ENCODE results near the gene KLF9. TPM values are rescaled to one million over a fixed set of nuclear protein-coding genes. Genes with fewer than 3 reads are reported as not detected.

KLF9 gene
- total and polyA plus RNA-seq, 2 donors (not counting 1 experiment from before 2014, with no cell fraction given) = 27.0 to 27.6 TPM

DNA sequence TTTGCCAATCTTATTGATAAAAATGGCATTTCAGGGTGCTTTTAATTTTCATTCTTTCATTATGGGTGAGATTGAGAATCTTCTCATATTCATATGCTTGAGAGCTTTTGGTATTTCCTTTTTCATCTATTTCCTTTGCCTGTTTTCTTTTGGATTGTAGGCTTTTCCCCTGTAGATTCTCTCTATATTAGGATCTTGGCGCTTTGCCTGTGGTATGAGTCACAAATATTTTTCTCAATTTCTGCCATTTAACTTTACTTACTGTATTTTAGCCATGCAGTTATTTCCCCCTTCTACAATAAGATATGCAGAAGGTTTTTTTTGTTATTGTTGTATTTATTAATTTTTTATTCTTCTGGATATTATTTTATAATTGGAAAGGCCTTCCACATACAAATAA, 21.5 kb upstream of the KLF9 start:
- Histone ChIP-seq H3K79me2 (ENCODE audit: control insufficient read depth, insufficient read depth, low read length) (no peaks in the 10 kb centered on the region), H4K20me1 (ENCODE audit: control insufficient read depth, extremely low read depth, insufficient read depth, low read length) (no peaks in the 10 kb centered on the region), H3K4me3 (replicated peaks in 1 of 4; ENCODE audit: control extremely low read depth in 1 of 4, insufficient read depth in 1 of 4, low read depth in 3 of 4, low read length in 4 of 4) (no peak overlapping the region), H3K9ac (ENCODE audit: insufficient read depth, low read length) (no peak overlapping the region), H3K27me3 (ENCODE audit: control insufficient read depth, insufficient read depth, low read length) (no peaks in the 10 kb centered on the region), H2AFZ (ENCODE audit: low read length) (no peak overlapping the region), H3K27ac (ENCODE audit: insufficient read depth, low read length) (no peak overlapping the region), H3K4me1 (ENCODE audit: control insufficient read depth, extremely low read depth, insufficient read depth, low read length) (peaks cover 5% of the 10 kb centered on the region), H3K36me3 (ENCODE audit: control insufficient read depth, insufficient read depth, low read length) (no peaks in the 10 kb centered on the region), H3K4me2 (ENCODE audit: extremely low read depth, insufficient read depth, low read length) (no peak overlapping the region), H3K9me3 (ENCODE audit: control insufficient read depth, insufficient read depth, low read depth, low read length) (no peaks in the 10 kb centered on the region)
- peak; percentile 66 to 90 for DNase-seq (ENCODE audit: low read depth in 2 of 2)
- TF ChIP-seq CTCF (conservative IDR thresholded peaks at IDR 0.05 in 1 of 2, IDR thresholded peaks at IDR 0.05 in 1 of 2; ENCODE audit: low read depth in 1 of 2, low read length in 2 of 2) (no peak), EZH2 (IDR thresholded peaks at IDR 0.05; ENCODE audit: low read length, missing control alignments) (no peak)

DNA sequence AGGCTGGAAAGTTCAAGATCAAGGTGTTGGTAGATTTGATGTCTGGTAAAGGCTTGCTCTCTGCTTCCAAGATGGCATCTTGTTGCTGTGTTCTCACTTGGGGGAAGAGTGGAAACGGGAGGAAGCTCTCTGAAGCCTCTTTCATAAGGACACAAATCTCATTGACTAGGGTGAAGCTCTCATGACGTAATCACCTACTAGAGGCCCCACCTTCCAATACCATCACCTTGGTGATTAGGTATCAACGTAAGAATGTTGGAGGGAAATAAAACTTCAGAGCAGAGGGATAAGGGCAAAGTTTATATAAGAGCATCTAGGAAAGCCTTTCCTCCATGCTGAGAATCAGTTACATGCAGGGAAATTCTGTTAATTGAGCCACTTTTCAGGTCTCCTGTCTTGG, 15.4 kb upstream of the KLF9 start:
- H3K27ac ChIP-seq (ENCODE audit: insufficient read depth, low read length) = no peak overlapping the region
- H3K4me1 ChIP-seq (ENCODE audit: control insufficient read depth, extremely low read depth, insufficient read depth, low read length) = no peaks in the 10 kb centered on the region
- H3K27me3 ChIP-seq (ENCODE audit: control insufficient read depth, insufficient read depth, low read length) = no peaks in the 10 kb centered on the region
- no peak overlapping the region for H2AFZ ChIP-seq (ENCODE audit: low read length)
- H3K4me2 ChIP-seq (ENCODE audit: extremely low read depth, insufficient read depth, low read length) = no peak overlapping the region
- no peaks in the 10 kb centered on the region for H3K79me2 ChIP-seq (ENCODE audit: control insufficient read depth, insufficient read depth, low read length)
- no peaks in the 10 kb centered on the region for H4K20me1 ChIP-seq (ENCODE audit: control insufficient read depth, extremely low read depth, insufficient read depth, low read length)
- TF ChIP-seq CTCF (conservative IDR thresholded peaks at IDR 0.05 in 1 of 2, IDR thresholded peaks at IDR 0.05 in 1 of 2; ENCODE audit: low read depth in 1 of 2, low read length in 2 of 2) (no peak), EZH2 (IDR thresholded peaks at IDR 0.05; ENCODE audit: low read length, missing control alignments) (no peak)
- H3K9me3 ChIP-seq (ENCODE audit: control insufficient read depth, insufficient read depth, low read depth, low read length) = no peaks in the 10 kb centered on the region
- DNase-seq (ENCODE audit: low read depth in 2 of 2) = no peak
- H3K9ac ChIP-seq (ENCODE audit: insufficient read depth, low read length) = no peak overlapping the region
- no peaks in the 10 kb centered on the region for H3K36me3 ChIP-seq (ENCODE audit: control insufficient read depth, insufficient read depth, low read length)
- no peak overlapping the region for H3K4me3 ChIP-seq (replicated peaks in 1 of 4; ENCODE audit: control extremely low read depth in 1 of 4, insufficient read depth in 1 of 4, low read depth in 3 of 4, low read length in 4 of 4)

DNA sequence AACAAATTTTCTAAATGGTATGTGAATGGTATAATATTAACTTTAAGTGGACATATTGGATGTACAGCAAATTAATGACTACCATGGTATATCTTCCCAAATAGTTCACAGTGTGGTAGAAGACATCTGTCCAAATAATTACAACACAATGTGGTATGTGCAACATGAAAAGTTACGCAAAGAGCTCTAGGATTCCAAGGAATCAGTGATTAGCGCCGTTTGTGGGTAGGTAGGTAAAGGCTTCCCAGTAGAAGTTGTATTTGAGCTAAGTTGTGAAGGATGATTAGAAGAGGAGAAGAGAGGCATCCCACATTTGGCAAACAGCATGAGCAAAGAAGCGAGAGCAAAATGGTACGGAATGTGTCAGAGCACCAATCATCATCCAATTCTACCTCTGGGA, 14.3 kb upstream of the KLF9 start:
- Histone ChIP-seq H3K9ac (ENCODE audit: insufficient read depth, low read length) (no peak overlapping the region), H3K4me3 (replicated peaks in 1 of 4; ENCODE audit: control extremely low read depth in 1 of 4, insufficient read depth in 1 of 4, low read depth in 3 of 4, low read length in 4 of 4) (no peak overlapping the region), H4K20me1 (ENCODE audit: control insufficient read depth, extremely low read depth, insufficient read depth, low read length) (no peaks in the 10 kb centered on the region), H3K4me1 (ENCODE audit: control insufficient read depth, extremely low read depth, insufficient read depth, low read length) (no peaks in the 10 kb centered on the region), H3K27ac (ENCODE audit: insufficient read depth, low read length) (no peak overlapping the region), H3K4me2 (ENCODE audit: extremely low read depth, insufficient read depth, low read length) (no peak overlapping the region), H3K79me2 (ENCODE audit: control insufficient read depth, insufficient read depth, low read length) (no peaks in the 10 kb centered on the region), H3K27me3 (ENCODE audit: control insufficient read depth, insufficient read depth, low read length) (no peaks in the 10 kb centered on the region), H3K36me3 (ENCODE audit: control insufficient read depth, insufficient read depth, low read length) (no peaks in the 10 kb centered on the region), H2AFZ (ENCODE audit: low read length) (no peak overlapping the region), H3K9me3 (ENCODE audit: control insufficient read depth, insufficient read depth, low read depth, low read length) (no peaks in the 10 kb centered on the region)
- TF ChIP-seq CTCF (conservative IDR thresholded peaks at IDR 0.05 in 1 of 2, IDR thresholded peaks at IDR 0.05 in 1 of 2; ENCODE audit: low read depth in 1 of 2, low read length in 2 of 2) (no peak), EZH2 (IDR thresholded peaks at IDR 0.05; ENCODE audit: low read length, missing control alignments) (no peak)
- DNase-seq (ENCODE audit: low read depth in 2 of 2) = peak in 1 of 2 donors; percentile 8

Data from fibroblast of lung (primary cell).